ENCODE data around the gene C1orf35.

Gene C1orf35

GRCh38 chr1:228077565-228078330, 25.4 kb downstream of the C1orf35 start:
- DNase-seq: no peak

GRCh38 chr1:228076796-228077430, 26.2 kb downstream of the C1orf35 start:
- no peak for DNase-seq

DNA sequence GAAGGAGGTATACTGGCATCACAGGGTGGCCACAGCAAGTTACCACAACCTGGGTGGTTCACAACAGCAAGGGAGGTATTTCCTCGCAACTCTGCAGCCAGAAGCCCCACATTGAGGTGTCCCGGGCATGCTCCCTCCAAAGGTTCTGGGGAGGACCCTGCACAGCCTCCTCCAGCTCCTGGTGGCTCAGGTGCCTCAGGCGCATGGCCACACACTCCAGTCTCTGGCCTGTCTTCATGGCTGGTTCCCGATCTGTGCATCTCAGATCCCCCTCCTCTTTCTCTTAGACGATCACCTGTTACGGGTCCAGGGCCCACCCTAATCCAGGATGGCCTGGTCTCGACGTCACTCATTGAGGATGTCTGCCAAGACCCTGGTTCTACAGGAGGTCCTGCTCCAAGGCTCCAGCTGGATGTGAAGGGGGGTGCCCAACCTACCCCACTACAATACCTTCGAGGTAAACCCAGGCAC, 27.3 kb downstream of the C1orf35 start:
- DNase-seq: no peak

GRCh38 chr1:228074954-228075730, 28.0 kb downstream of the C1orf35 start:
- DNase-seq: no peak

GRCh38 chr1:228073857-228074545, 29.1 kb downstream of the C1orf35 start:
- DNase-seq: no peak

DNA sequence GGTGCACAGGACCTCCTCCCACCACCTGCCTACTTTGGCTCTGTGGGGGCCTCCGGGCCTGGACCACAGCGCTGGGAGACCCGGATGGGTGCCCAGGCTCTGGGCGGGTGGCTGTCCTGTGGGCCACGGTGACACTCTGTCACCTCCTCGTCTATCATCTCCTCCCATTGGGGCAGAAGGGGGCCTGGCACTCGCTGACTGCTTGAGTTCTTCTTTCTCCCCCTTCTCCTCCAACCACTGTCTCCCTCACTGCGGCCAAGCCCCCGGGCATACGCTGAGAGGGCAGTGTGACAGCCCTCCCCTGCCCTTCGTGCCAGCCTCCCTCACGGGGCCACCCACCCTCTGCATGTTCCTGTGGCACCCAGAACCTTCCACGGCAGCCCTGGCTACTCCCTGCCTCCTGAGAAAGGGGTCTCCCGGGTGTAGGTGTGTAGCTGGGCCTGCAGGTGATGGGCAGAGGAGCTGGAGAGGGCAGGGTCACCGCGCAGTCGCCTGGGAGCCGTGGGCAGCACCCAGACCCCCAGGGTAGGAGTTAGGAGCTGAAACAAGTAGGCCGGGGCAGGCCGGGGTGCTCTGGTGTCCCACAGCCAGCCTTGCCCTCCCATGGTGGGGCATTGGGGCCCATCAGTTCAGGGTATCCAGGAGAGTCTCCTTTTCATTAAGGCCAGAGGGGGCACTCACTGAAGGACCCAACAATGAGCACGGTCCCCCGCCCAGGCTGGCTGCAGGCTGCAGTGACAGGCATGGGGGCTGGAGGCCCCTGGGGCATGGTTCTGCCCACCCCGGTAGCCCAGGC, 29.9 kb downstream of the C1orf35 start:
- DNase-seq: no peak

DNA sequence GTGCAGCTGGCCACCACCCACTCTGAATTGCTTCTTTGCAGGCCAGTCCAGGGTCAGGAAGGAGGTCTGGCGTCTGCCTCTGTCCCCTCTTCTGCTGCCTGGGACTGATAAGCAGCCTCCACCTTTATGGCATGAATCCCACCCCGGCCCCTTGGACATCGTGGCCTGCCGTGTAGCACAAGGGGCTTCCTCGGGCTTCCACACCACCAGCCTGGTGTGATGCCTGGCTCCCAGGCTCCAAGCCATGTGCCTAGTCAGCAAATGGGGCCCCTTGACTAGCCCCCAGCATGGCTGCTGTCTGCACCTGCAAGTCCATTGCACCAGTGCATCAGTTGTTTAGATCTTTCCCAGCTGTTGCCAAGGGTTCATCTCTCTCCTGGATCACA, 30.5 kb downstream of the C1orf35 start:
- no peak for DNase-seq

DNA sequence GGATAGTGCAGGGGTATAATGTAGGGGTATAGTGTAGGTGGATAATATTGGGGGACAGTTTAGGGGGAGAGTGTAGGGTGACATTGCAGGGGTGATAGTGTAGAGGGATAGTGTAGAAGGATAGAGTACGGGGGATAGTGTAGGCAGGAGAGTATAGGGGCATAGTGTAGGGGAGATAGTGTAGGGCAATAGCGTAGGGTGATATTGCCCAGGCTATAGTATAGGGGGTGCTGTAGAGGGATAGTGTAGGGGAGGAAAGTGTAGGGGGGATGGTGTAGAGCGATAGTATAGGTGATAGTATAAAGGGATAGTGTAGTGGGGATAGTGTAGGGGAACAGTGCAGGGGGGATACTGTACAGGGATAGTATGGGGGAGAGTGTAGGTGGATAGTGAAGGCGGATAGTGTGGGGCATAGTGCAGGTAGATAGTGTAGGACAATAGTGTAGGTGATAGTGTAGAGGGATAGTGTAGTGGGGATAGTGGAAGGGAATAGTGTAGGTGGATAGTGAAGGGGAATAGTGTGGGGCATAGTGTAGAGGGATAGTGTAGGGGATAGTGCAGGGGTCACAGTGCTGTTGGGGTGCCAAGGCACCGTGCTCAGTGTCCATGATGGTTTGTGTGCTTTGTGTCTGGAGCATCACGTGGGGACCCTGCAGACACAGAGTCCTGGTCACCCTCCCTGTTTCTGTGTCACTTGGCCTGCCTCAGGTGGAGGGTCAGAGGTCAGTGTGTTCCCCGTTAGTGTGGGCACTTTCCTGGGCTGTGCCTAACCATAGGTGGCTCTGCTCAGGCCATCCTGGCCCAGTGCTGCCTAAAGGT, 31.1 kb downstream of the C1orf35 start:
- no peak for DNase-seq

DNA sequence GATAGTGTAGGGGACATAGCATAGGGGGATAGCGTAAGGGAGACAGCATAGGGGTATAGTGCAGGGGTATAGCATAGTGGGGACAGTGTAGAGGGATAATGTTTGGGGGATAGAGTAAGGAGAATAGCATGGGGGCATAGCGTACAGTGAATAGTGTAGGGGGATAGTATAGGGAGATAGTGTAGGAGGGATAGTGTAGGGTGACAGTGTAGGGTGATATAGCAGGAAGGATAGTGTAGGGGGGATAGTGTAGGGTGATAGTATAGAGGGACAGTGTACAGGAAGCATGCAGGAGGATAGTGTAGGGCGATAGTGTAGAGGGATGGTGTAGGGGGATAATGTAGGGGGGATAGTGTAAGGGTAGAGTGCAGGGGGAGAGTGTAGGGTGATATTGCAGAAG, 32.3 kb downstream of the C1orf35 start:
- no peak for DNase-seq

GRCh38 chr1:228070173-228070572, 33.0 kb downstream of the C1orf35 start:
- no peak for DNase-seq

DNA sequence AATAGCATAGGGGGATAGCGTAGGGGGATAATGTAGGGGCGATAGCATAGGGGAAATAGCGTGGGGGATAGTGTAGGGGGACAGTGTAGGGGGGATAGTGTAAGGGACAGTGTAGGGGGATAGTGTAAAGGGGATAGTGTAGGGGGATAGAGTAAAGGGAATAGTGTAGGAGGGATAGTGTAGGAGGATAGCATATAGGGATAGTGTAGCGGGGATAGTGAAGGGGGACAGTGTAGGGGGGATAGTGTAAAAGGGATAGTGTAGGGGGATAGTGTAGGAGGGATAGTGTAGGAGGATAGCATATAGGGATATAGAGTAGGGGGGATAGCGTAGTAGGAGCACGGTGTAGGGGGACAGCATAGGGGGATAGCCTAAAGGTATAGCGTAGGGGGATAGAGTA, 34.8 kb downstream of the C1orf35 start:
- no peak for DNase-seq

- DNase-seq: no peak
These were observed 36.1 kb downstream of the C1orf35 start for GRCh38 chr1:228066891-228067654.

DNA sequence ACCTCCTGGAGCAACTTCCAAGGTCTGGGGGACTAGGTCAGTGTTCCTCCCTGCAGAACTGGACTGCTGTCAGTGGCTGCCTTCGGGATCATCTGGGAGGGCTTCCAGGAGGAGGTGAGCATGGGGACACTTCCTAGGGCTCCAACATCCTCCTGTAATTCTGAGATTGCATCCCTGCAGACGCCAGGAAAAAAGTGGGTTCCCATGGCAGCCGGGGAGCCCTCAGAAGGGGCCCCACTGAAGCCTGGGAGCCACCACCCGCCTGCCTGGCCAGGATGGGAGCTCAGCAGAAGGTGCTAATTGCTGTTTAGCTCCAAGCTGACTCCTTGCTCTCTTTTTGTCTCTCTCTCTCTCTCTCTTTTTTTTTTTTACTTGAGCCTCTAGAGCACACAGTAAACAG, 36.7 kb downstream of the C1orf35 start:
- no peak for DNase-seq

GRCh38 chr1:228065543-228066347, 37.4 kb downstream of the C1orf35 start:
- DNase-seq: no peak

- DNase-seq: no peak
These were observed 38.2 kb downstream of the C1orf35 start for GRCh38 chr1:228064741-228065542.

DNA sequence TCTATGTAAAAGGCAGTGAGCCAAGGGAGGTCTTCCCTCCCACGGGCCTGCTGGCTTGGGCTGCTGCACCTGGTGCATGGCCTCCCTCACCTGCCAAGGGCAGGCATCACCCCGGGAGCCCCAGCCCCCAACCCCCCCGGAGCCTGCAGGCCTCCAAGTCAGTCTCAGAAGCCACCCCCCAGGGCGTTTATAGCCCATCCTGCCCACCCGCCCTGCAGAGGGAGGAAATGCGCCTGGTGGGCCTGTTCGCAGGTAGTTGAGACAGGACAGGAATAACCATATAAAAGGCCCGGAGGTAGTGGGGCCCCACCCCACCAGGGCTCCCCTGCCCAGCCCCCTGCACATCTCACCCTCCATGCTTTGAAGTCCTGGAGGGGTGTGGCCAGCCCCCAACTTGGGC, 38.8 kb downstream of the C1orf35 start:
- DNase-seq: no peak

GRCh38 chr1:228063251-228064191, 39.6 kb downstream of the C1orf35 start:
- DNase-seq: no peak

DNA sequence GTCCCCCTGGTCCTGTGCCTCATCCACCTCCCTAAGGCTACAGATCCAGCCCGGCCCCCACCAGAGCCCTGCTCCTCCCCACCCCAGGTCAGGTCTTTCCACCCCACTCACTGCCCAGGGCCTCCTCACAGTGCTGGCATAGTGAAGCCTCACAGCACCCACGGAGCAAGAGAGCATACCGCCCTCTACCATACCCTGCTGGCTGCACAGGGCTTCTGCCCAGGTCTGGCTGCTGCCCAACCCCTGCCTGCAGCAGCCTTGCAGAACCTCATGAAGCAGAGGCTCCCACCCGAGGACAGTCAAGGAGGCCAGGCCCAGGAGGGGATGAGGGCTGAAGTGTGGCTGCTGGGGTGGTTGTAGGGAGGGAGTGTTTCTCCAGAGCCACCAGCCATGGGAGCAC, 40.3 kb downstream of the C1orf35 start:
- DNase-seq: no peak
